Neural cell (in vitro differentiated cells): ENCODE measurements around the gene TSPAN9.

Source experiments
- CTCF ChIP-seq: fragments of 450-650 bp; IDR thresholded peaks from 2 replicates; pipeline ENCODE4 v1.5.1; 2014; ENCODE audit warnings: antibody characterized with exemption, mild to moderate bottlenecking, moderate library complexity; ENCODE audit not compliant: poor library complexity, severe bottlenecking
- EZH2 ChIP-seq: fragments of 200-600, 300-800 bp; shearing (Covaris generic), sonication (generic); IDR thresholded peaks from 2 replicates; pipeline ENCODE4 v1.6.1; 2014; ENCODE audit warnings: antibody characterized with exemption, low read length, borderline replicate concordance, mild to moderate bottlenecking; ENCODE audit not compliant: insufficient read depth, poor library complexity, severe bottlenecking
- MXI1 ChIP-seq: fragments of 450-650 bp; conservative IDR thresholded peaks from 2 replicates; pipeline ENCODE4 v1.6.1; 2014; ENCODE audit warnings: antibody characterized with exemption, mild to moderate bottlenecking; ENCODE audit not compliant: poor library complexity, severe bottlenecking
- POLR2AphosphoS5 ChIP-seq: IDR thresholded peaks from 2 replicates; pipeline ENCODE4 v1.6.1; 2012
- RAD21 ChIP-seq: fragments of 450-650 bp; conservative IDR thresholded peaks from 2 replicates; pipeline ENCODE4 v1.6.1; 2014; ENCODE audit warnings: antibody characterized with exemption, mild to moderate bottlenecking, moderate library complexity
- TAF1 ChIP-seq: IDR thresholded peaks from 2 replicates; pipeline ENCODE4 v1.6.1; 2012; ENCODE audit warnings: low read depth

- TF ChIP-seq TAF1 (no peak), CTCF (no peak), EZH2 (no peak), POLR2AphosphoS5 (no peak), RAD21 (no peak), MXI1 (no peak)
Observed at GRCh38 chr12:3305464-3305863, 228.3 kb downstream of the TSPAN9 start.
